Middle frontal gyrus (tissue), 1 donor: ENCODE results near the gene FLOT1.

Experiments used
- DNase-seq: peaks from one replicate; pipeline ENCODE4 v3.0.0-alpha.2; 2015; ENCODE audit warnings: low spot score; ENCODE audit errors: extremely low spot score

FLOT1 gene

DNA sequence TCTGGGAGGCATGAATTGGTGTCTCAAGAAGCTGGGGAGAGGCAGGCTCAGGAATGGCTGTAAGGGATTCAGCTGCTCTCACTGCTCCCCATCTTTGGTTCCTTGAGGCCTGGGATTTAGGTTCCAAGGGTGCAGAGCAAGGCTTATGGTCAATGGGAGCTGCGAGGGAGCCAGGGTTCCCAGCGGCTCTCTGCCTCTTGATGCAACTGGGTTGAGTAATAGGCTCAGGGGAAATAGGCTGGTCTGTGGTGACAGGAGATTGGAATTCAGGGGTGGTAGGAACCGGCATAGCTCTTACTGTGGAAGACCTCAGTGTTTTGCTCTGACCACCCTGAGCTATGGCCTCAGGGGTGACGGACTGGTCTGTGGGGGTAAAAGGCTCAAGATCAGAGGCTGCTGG is 38.7 kb downstream of the FLOT1 start:
- DNase-seq, result no peak

DNA sequence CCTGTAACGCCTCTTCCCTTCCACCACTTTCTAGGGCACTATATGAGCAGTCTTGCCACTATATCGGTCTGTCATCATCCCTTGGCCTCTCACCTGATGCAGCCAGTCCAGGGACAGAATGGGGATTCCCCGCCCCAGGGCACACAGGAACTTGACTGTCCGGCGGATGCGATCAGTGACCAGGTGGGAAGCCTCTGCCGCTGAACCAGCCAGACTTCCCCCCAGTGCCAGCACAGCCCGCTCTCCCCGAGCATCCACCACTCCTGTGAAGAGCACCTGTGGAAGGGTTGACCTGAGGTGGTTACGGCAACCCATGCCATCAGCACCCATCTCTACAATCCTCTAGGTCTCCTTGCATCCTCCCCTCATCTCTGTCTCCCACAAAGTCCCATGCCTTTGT is 39.5 kb downstream of the FLOT1 start:
- DNase-seq, result no peak

DNA sequence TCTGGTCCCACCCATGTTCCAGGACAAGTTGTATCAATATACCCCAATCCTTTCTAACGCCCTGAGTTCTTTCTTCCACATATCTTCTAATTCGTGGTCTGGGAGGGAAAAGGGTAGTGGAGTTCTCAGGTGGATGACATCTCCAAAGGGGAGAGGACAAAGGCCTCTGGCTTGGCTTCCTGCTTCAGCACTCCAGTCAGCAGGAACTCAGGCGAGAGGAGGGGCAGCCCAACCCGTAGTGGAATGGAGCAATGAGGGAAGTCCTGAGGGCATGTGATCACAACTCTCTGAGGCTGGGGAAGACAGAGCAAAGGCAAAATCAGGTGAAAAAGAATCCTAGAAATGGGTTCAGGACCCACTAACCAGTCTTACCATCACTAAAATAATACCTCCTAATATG is 42.1 kb downstream of the FLOT1 start:
- no peak for DNase-seq

DNA sequence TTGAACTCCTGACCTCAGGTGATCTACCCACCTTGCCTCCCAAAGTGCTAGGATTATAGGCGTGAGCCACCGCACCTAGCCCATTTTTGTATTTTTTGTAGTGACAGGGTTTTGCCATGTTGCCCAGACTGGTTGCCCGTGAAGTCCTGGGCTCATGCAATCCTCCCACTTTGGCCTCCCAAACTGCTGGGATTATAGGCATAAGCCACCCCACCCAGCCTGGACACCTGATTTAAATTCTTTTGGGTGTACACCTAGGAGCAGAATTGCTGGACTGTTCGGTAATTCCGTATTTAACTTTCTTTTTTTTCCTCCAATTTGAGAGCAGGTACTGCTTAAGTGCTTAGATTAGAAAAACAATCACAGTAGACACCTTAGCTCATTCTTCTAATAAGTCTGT is 46.1 kb downstream of the FLOT1 start:
- no peak for DNase-seq

DNA sequence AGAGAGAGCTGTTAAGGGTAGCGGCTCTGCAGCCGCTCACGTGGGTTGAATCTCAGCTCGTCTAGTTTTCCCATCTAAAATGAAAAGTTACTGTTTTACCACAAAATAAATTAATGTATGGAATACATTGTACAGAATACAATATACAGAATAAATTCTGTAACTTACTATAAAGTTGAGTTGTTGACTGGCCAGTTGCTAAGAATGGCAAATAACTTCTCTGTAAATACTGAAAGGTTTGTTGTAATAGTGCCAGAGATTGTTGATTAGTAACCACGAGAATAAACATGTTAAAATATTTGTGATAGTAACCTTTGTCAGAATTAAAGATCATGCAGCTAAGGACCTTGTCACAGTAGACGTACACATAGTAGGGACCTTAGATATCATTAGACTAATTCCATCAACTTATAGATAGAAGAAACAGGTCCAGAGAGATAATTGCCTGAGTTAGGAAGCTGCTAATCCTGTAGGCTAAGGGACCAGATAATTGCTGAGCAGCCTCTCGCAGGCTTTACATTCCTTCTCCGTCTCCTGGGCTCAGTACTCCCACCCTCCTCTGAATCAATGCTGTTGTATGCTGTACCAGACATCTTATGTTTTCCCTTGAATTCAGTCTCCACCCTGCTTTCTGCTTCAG is 51.2 kb downstream of the FLOT1 start:
- DNase-seq, result no peak

DNA sequence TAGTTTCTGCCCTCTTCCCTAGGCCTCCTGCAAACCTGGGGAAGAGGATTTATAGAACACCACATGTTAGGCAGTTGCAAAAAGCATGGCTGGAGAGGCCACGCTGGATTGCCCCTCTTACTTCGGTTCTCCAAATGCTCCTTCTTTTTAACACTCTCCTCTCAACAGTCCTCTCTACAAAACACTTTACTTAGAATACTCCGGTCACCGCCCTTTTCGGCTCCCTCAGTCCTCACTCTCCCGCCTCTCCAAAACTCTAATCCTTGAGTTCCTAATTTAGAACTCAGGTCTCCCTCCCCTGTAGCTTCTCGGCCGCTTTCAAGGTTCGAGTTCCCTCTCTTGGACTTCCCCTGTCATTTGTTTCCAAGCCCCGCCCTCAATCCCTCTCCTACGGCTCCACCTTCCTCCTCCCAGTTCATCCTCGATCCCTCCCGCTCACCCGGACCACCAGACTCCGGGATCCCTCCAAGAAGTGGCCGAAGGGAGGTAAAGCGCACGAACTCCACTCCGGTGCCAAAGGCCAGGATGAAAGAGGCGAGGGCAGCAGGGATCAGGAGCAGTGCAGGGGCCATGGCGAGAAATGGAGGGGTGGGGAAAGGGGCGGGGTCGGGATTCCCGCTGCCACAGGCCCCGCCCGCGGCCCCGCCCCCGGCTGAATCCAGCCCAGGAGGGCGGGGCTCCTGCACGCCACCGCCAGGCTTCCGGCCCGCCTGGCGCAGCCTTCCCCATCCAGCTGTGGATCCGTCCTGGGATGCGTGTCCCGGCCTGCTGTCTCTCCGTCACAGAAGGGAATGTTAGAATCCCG is 51.9 kb downstream of the FLOT1 start, which contains the start of gene NRM:
Gene NRM, minus strand, starts transcription at position 582 of the 805 bp plus-strand sequence. Its CDS starts 10 bp downstream, at position 572.
- peak; percentile 66 for DNase-seq

DNA sequence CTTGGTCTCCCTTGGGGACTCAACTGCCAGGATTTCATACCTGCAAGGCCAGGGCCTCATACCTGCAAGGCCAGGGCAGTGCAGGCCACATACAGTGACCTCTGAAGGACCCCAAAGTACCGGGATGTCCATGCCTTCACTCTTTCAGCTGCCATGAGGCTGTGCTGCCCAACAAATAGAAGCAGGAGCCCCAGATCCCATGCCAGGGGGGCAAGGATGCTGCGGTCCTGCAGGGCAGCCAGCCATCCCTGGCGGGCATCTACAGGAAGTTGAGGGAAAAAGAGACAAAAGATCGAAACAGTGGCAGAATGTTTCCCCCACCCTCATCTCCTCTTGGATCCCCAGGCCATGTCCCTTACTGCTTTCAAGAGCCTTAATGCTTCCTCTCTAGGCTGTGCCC is 52.5 kb downstream of the FLOT1 start:
- DNase-seq, result no peak

DNA sequence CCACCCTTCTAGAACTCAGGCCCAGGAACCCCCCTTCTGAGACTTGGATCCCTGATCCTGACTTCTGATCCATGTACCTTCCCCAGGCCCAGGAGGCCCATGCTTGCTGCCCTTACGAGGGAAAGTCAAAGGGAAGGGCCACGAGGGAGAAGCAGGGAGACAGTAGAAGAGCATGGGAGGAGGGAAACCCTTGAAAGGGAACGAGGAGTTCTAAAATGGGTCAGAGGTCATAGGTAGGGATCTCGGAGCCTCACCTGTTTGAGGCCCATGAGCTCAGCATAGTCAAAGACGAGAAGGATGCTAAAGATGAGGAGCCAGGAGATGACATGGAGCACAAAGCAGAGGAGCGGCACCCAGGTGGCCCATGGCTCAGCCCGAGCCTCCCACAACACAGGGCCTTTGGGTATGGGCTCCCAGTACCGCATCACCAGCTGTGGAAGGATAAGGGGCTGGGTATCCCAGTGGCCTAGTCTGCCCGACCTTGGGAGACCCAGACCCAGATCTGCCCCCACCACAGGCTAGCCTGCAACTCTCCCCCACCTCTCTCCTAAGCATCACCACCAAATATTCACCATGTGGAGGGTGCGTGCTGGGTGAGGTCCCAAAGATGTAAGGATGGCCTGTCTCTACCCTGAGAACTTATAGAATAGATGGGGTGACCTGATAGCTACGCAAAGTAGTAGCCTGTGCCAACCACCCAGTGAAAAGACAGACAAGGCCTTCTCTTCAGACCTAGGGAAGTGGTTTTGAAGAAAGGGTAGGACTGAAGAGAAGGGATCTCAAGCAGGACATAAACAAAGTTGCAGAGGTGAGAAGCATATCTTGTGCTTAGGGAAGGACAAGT is 53.2 kb downstream of the FLOT1 start:
- no peak for DNase-seq

DNA sequence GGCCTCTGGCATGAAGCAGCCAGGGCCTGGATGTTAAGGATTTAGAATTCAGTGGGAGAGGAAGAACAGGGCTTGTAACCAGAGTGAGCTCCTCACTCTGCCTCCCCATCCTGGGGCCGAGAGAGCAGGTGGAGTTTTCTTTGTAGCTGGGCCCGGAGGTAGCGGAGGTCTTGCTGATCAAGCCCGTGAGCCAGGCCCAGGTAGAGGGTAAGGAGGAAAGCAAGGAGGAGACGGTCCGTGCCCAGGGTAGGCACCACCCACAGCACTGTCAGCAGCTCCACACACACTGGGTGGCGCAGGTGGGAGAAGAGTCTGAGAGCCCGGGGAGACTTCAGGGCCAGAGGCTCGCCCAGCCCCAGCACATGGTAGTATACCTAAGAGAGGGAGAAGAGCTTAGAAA is 53.9 kb downstream of the FLOT1 start:
- no peak for DNase-seq

DNA sequence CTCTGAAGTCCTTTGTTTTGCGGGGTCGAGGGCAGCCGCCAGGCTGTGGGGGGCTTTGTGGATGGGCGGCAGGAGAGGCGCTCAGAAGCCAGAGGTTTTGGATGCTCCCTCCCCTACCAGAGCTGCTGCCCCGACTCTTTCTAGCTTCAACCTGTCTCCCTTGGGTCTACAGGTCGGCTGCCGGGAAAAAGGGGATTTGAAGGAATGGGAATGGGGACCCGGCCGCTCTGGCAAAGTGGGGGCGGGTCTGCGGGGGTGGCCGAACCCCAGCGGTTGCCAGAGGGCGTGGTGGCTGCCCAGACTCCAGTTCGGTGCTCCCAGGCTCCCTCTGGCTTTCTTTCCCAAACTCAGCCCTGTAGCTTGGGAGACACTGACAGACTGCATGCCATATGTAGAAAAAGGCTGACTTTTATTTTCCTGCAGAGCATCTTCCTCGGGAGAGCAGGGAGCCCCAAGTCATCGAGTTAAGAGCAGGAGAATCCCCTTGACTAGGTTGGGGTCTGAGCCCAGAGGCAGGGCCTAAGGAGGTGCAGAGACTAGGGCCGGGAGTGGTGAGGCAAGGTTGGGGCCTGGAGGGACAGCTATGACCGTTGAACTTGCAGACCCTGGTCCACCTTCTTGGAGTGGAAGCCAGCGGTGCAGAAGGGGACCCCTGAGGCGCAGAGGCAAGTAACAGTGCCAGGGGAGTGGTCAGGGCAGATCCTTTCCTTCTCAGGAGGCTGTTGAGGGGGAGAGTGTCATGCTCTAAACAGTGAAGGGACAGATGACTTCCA is 54.6 kb downstream of the FLOT1 start:
- DNase-seq, result no peak

DNA sequence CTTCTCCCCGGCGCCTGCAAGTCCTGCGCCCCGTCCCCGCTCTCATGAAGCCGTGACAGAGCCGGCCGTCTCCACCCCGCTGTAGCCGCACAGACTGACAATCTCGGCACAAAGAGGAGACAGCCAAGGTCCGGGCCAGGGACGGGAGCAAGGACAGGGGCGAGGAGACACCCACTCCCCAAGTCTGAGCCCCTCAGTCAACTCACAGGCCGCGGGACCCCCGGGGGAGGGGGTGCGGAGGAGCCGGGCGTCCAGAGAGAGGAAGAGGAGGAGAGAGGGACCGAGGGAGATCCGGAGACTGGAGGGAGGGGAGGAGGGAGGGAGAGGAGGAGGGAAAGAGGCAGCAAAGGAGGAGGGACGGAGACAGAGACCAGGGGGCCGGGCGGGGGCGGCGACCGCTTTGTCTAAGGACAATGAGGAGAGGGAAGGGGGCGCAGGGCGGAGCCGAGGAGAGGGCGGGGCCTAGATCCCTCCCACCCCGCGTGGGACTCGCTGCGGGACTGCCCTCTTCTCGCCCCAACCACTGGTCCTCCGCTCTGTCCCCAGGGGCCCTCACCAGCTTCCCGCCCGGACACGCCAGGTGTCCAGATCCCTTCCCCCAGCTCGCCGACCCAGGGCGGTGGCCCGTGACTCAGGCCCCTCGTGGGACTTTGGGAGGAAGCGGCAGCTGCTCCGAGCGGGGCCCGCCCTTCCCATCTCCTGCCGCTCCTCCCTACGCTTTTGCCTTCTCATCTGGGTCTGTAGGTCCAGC is 55.4 kb downstream of the FLOT1 start:
- no peak for DNase-seq

DNA sequence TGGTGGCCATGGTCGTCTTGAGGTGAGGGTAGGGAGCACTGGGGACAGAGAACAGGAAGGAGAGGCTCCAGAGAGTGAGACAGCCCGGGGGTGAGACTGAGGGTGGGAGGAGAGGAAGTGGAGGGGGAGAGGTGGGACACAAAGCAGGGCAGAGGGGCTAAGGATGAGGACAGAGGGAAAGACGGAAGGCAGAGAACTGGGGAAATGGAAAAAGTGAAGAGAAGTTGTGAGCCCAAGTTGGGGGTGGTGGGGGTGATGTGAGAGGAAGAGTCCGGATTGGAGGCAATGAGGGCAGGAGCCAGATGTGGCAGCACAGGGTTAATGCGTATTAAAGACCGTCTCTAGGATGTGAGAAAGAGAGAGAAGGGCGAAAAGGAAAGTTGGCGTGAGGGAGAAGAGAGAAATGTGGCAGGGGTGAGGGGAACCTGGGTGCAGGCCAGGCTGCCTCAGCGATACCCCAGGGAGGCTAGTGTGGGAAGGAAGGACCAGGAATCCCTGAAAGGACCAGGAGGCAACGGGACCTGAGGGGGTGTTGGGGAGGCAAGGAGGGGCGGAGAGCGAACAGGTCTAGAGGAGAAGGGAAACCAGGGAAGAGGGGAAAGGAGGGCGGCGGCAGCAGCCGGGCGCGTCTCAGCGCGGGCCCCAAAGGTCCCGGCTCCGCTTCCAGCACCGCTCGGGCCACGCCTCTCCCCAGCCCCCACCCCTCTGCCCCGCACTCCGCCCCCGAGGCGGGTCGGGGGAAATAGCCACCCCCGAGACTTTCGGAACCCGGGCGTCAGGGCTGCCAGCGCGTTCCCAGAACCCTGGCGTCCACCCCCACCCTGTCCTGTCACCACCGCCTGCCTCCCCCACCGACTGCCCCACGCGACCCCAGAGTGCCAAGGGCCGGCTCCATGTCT is 56.2 kb downstream of the FLOT1 start, which contains the start of gene PPP1R18:
Gene PPP1R18, minus strand, starts transcription at position 637 of the 899 bp plus-strand sequence. Its CDS starts 627 bp downstream, at position 10.
- no peak for DNase-seq

DNA sequence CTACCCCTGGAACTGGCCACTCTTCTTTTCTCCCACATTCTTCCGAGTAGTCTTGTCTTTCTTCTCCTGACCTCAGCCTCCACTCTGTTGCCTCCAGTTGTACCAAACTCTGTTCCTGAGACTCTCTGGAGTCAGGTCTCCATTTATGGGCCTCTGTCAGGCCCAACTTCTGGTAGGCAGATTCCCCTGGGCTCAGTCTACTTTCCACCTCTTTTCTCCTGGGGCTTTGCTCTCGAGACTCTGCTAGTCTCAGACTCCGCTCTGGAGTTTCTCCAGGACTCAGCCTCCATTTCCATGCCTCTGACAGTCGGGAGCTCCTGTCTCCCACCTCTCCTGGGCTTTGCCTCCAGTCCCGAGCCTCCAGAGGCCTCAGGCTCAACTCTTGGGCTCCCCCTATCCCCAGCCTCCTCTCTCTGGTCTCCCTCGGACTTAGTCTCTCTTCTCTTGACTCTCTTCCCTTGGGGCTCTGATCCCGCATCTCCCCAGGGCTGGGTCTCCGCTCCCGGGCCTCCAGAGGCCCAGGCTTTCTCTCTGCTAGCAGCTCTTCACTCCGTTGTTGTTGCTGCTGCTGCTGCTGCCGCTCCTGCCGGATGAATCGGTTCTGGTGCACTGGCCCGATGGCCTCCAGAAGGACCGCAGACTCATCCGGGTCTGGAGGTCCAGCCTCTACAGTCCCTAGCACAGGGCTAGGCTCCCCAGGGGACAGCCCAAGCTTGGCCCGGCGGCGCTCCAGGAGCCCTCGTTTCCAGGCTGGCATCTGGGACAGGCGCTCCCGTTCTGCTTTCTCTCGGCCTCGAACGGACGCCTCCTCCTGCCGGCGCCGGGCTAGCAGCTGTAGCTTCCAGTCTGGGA is 57.1 kb downstream of the FLOT1 start:
- DNase-seq, result no peak

DNA sequence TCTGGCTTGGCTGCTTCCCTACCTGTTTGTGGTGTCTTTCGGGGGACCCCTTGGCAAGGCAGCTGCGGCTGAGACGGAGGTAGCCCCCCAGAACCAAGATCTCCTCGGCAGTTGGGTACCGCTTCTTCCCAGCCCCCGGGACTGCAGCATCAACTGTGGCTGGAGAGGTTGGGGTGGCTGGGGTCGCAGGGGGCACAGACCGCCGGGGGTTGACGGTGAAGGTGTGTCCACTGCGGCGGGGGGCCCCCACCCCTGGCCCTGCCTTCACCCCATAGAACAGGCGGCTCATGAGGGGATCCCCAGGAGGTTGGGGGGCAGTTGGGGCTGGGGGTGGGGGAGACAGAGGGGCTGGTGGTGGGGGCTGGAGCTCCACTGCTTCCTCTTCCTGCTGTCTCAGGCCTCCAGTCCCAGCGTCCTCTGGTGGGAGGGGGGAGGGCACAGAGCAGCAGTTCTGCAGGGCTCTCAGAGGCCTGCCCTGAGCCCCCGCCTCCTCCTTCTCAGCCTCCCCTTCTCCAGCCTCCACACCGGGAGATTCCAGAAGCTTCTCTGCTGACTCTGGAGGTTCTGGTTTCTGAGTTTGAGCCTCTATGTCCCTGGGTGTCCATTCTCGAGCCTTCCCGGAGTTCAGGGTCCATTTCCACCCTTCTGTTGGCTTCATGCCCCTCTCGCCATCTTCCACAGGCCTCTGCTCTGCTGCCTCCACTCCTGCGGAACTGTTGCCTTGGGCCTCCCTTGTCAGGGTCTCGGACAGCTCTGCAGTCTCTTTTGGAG is 57.9 kb downstream of the FLOT1 start:
- no peak for DNase-seq

DNA sequence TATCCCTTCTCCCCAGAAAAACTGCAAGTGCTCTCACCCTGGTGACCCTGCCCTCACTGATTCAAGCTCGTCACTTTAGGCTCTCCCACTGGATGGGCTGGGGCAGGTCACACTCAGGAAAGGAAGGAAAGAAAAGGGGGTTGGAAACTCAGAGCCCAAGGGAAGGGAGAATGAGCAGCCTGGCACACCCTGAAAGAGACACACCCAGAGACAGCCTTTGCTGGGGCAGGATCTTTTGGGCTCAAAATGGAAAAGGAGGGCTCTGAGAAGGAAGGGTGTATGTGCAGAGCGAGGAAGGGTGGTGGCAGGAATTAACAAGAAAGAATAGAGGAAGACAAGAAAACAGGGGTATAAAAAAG is 58.5 kb downstream of the FLOT1 start:
- DNase-seq, result no peak

DNA sequence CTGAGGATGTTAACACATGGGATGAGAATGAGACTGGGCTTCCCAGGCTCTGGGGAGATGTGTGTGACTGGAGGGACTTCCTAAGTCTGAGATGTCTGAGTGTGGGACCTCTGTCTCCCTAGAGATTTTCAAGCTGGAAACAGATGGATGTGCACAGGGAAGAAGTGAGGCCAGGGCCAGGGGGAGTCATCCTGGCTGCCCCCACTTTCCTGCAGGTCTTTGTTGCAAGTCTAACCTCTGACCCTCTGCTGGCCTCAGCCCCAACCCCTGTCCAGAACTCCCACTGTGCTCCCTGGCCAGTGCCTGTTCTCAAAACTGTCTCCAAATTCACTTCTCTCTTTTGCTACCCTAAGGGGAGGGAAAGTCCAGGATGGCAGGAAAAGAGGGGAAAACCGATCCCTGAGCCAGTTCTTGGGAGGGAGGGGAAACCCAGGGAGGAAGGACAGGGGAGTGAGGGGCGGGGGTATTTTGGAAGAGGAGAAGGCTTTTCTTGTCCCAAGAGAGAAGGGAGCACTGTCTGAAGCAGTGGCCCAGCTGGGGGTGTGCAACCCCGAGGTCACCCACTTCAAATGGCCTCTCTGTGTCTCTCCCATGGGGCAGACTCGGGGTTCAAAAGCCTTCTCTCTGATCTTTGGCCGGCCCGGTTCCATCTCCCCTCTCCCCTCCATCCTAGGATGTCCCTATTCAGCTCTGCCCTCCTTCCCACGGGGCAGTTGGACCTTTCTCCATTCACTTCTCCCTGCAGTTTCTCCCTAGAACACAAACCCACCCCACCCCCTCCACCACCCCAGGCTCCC is 59.1 kb downstream of the FLOT1 start:
- DNase-seq, result no peak
